ENCODE results near the gene NBAS. TPM values are rescaled to one million over a fixed set of nuclear protein-coding genes. Genes with fewer than 3 reads are reported as not detected.
A peak's percentile ranks its signal among the peaks of the same experiment; 100 is the strongest.

The NBAS gene
- total and polyA plus RNA-seq, 2 of the 13 experiments (the other 11 are each of a cell fraction or from before 2014, with no cell fraction given): 33.6 to 58.7 TPM

DNA sequence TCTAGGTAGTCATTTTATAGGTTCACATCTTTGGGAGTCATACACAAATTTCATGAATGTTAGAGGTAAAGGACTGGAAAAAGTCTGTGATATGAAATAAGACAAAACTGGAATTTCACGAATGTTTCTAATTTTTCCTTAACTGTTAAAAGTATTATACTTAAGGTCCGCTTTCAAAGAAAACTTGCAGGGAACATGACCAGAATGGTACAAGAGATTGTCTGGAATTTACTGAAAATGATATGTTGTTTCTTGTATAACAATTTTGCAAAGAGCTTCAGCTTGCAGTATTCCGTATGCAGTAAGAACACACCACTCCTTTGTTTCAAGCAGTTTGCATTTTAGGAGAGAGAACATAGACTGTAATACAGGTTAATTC is 32.2 kb upstream of the NBAS start (continued):
- TF ChIP-seq, protein P1, sequence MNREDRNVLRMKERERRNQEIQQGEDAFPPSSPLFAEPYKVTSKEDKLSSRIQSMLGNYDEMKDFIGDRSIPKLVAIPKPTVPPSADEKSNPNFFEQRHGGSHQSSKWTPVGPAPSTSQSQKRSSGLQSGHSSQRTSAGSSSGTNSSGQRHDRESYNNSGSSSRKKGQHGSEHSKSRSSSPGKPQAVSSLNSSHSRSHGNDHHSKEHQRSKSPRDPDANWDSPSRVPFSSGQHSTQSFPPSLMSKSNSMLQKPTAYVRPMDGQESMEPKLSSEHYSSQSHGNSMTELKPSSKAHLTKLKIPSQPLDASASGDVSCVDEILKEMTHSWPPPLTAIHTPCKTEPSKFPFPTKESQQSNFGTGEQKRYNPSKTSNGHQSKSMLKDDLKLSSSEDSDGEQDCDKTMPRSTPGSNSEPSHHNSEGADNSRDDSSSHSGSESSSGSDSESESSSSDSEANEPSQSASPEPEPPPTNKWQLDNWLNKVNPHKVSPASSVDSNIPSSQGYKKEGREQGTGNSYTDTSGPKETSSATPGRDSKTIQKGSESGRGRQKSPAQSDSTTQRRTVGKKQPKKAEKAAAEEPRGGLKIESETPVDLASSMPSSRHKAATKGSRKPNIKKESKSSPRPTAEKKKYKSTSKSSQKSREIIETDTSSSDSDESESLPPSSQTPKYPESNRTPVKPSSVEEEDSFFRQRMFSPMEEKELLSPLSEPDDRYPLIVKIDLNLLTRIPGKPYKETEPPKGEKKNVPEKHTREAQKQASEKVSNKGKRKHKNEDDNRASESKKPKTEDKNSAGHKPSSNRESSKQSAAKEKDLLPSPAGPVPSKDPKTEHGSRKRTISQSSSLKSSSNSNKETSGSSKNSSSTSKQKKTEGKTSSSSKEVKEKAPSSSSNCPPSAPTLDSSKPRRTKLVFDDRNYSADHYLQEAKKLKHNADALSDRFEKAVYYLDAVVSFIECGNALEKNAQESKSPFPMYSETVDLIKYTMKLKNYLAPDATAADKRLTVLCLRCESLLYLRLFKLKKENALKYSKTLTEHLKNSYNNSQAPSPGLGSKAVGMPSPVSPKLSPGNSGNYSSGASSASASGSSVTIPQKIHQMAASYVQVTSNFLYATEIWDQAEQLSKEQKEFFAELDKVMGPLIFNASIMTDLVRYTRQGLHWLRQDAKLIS (CRISPR knock-in tag; IDR thresholded peaks at IDR 0.05): no peak
- TF ChIP-seq RFXAP (CRISPR knock-in tag; IDR thresholded peaks at IDR 0.05; ENCODE audit: borderline replicate concordance) (no peak), ZNF777 (CRISPR knock-in tag; IDR thresholded peaks at IDR 0.05) (no peak), MIER3 (CRISPR knock-in tag; IDR thresholded peaks at IDR 0.05; ENCODE audit: borderline replicate concordance) (no peak), PPARG (CRISPR knock-in tag; conservative IDR thresholded peaks at IDR 0.05) (no peak), SIN3B (IDR thresholded peaks at IDR 0.05; ENCODE audit: low read length) (no peak), SP2 (CRISPR knock-in tag; IDR thresholded peaks at IDR 0.05) (no peak)

DNA sequence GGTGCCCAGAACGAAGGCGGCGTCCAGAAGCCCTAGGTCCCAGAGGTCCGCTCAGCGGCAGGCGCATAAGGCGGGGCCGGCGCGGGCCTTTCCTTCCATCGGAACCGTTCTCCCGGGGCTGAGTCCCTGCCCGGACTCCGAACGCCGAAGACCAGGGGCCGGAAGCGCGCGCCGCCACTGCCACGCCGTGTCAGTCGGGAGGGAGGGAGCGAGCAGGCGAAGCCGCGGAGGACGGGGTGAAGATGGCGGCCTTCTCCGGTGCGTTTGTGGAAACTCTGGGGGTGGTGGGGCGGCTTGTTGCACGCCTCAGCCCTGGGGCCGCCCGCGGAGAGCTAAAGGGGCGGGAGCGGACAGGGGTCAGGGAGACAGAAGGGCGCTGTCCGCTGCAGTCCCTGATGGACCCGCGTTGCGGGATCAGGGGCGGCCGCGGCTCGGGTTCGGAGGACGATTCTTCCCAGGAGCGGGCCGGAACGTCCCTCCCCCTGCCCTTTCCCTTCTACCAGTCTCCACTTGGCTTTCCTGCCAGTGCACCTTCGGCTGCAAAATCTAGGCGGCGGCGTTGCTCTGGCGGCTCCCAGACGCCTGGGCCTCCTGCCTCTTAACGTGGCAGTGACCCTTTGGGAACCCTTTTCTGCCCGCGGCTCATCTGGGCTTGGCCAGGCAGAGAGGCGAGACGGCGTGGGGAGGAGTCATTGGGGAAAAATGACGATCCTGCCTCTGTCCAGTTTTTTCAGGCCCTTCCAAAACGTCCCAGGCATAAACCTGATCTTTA is 30.7 kb upstream of the NBAS start, which contains the start of gene DDX1:
Gene DDX1, plus strand, starts transcription at position 177 of the 772 bp plus-strand sequence. Its CDS starts 66 bp downstream, at position 243.
- H4K20me1 ChIP-seq (ENCODE audit: insufficient read depth, low read length): peaks cover 9% of the 10 kb centered on the region
- intact Hi-C loops (cut with micrococcal nuclease; ENCODE audit: unreplicated experiment) (loop anchor here (2.0 kb wide), 1 partner anchor 31 kb away; the partner anchor contains the start of gene NBAS), in situ Hi-C loops (cut with HindIII; ENCODE audit: extremely low pct_ligation_motif_present, low pct_unique_long_range_greater_than_20kb) (loop anchor here (25.0 kb wide), 3 partner anchors 580 to 955 kb away; partner anchors contain the start of gene LRATD1)
- H3K36me3 ChIP-seq (replicated peaks in 1 of 2; ENCODE audit: control insufficient read depth in 1 of 2, insufficient read depth in 2 of 2, low read length in 2 of 2): peaks cover 10 to 25% of the 10 kb centered on the region in 2 experiments
- H3K4me1 ChIP-seq (ENCODE audit: insufficient read depth, low read length): peaks cover 35% of the 10 kb centered on the region
- POLR2A ChIA-PET: interaction anchor here (1.1 kb wide), 1 partner anchor 10 kb away, joined by 3 read pairs; no protein-coding TSS in a partner anchor
- H3K27me3 ChIP-seq (ENCODE audit: control insufficient read depth in 1 of 2, insufficient read depth in 2 of 2, low read length in 2 of 2): no peaks in the 10 kb centered on the region; a peak in 1 of 5 replicates
- peak within 1 kb of the TSS; percentile 96 for H3K9ac ChIP-seq (ENCODE audit: insufficient read depth, low read depth, low read length)
- WGBS (ENCODE audit: low lambda C conversion rate): 0% methylated on average over 32 of the region's 68 CpGs
- CTCF ChIA-PET (ENCODE audit: low intra/inter-chr PET ratio, low total read pairs): no interaction called here
- BruUV-seq (replicated peaks): TSS peak; percentile 72
- ATAC-seq (peak; percentile 95), FAIRE-seq (no peak), DNase-seq (ENCODE audit: low spot score) (peak; percentile 80)
- H3K79me2 ChIP-seq (ENCODE audit: insufficient read depth, low read length): peaks cover 46% of the 10 kb centered on the region
- peak within 1 kb of the TSS; percentile 78 for H2AFZ ChIP-seq (ENCODE audit: low read length)
- H3K4me2 ChIP-seq (ENCODE audit: low read depth, low read length): peak within 1 kb of the TSS; percentile 92
- H3K9me3 ChIP-seq (ENCODE audit: low read length): no peaks in the 10 kb centered on the region
- H3K4me3 ChIP-seq (replicated peaks in 1 of 3; ENCODE audit: insufficient read depth in 1 of 3, low read depth in 2 of 3, low read length in 3 of 3): peak within 1 kb of the TSS; percentile 78 to 91 (median 85)
- H3K27ac ChIP-seq (ENCODE audit: extremely low read length, insufficient read depth, low read length): peak within 1 kb of the TSS; percentile 90
- peak; percentile 76 for TF ChIP-seq ZBTB7A (CRISPR knock-in tag; IDR thresholded peaks at IDR 0.05)
- TF ChIP-seq, protein P2, sequence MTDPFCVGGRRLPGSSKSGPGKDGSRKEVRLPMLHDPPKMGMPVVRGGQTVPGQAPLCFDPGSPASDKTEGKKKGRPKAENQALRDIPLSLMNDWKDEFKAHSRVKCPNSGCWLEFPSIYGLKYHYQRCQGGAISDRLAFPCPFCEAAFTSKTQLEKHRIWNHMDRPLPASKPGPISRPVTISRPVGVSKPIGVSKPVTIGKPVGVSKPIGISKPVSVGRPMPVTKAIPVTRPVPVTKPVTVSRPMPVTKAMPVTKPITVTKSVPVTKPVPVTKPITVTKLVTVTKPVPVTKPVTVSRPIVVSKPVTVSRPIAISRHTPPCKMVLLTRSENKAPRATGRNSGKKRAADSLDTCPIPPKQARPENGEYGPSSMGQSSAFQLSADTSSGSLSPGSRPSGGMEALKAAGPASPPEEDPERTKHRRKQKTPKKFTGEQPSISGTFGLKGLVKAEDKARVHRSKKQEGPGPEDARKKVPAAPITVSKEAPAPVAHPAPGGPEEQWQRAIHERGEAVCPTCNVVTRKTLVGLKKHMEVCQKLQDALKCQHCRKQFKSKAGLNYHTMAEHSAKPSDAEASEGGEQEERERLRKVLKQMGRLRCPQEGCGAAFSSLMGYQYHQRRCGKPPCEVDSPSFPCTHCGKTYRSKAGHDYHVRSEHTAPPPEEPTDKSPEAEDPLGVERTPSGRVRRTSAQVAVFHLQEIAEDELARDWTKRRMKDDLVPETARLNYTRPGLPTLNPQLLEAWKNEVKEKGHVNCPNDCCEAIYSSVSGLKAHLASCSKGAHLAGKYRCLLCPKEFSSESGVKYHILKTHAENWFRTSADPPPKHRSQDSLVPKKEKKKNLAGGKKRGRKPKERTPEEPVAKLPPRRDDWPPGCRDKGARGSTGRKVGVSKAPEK (CRISPR knock-in tag; IDR thresholded peaks at IDR 0.05; ENCODE audit: borderline replicate concordance): peak; percentile 92; the same call in 1 of the 2 replicates
- TF ChIP-seq ZNF350 (CRISPR knock-in tag; IDR thresholded peaks at IDR 0.05; ENCODE audit: borderline replicate concordance, low read depth): peak; percentile 99
- TF ChIP-seq NFE2L2 (IDR thresholded peaks at IDR 0.05; ENCODE audit: low read length): no peak
- TF ChIP-seq, protein P3, sequence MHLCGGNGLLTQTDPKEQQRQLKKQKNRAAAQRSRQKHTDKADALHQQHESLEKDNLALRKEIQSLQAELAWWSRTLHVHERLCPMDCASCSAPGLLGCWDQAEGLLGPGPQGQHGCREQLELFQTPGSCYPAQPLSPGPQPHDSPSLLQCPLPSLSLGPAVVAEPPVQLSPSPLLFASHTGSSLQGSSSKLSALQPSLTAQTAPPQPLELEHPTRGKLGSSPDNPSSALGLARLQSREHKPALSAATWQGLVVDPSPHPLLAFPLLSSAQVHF (CRISPR knock-in tag; IDR thresholded peaks at IDR 0.05): peak; percentile 94
- peak; percentile 90 for TF ChIP-seq ZNF441 (CRISPR knock-in tag; IDR thresholded peaks at IDR 0.05; ENCODE audit: borderline replicate concordance)
- TF ChIP-seq ONECUT2 (CRISPR knock-in tag; IDR thresholded peaks at IDR 0.05): peak; percentile 55
- TF ChIP-seq CC2D1A (CRISPR knock-in tag; IDR thresholded peaks at IDR 0.05): peak; percentile 70; the same call in 1 of the 2 replicates
- TF ChIP-seq KAT2B (IDR thresholded peaks at IDR 0.05; ENCODE audit: borderline replicate concordance, low read depth, low read length): no peak

Data from HepG2 (cell line).